Measurements from ENCODE around the gene HSD11B1.

DNA sequence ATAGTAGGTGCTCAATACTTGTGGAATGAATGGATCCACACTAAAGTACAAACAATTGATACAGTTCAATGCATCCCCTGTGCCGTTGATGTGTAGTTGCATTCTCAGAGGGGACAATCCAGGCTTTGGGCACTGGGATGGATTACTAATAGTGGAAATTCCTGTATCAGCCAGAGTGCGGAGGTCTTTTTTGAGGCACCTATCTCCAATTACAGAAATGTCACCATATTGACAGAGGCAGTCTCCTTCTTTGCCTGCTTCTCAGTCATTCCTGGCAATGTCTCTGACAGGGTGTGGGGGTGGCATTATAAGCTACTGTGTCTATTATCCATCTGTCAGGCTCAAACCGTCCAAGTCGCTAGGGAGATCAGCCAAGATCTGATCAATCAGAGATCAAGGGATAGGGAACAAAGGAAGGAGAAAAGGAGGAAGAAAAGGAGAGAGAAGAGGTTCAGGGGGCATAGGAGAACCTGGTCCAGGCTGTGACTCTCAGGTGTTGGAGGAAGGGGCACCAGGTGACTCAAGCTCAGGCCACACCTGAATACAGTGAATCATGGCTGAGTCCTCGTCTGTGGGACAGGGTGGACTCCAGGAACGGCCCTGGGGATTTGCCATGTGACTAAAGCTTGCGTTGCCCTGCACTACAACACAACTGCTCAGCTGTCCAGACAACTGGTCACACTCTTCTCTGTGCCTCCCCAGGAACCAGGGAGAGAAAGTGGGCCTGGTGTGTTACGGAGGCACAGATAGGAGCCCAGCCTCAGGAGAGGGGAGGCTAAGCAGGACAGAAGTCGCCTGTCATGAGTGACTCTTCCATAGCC, 49.0 kb upstream of the HSD11B1 start:
- TF ChIP-seq, protein P1, sequence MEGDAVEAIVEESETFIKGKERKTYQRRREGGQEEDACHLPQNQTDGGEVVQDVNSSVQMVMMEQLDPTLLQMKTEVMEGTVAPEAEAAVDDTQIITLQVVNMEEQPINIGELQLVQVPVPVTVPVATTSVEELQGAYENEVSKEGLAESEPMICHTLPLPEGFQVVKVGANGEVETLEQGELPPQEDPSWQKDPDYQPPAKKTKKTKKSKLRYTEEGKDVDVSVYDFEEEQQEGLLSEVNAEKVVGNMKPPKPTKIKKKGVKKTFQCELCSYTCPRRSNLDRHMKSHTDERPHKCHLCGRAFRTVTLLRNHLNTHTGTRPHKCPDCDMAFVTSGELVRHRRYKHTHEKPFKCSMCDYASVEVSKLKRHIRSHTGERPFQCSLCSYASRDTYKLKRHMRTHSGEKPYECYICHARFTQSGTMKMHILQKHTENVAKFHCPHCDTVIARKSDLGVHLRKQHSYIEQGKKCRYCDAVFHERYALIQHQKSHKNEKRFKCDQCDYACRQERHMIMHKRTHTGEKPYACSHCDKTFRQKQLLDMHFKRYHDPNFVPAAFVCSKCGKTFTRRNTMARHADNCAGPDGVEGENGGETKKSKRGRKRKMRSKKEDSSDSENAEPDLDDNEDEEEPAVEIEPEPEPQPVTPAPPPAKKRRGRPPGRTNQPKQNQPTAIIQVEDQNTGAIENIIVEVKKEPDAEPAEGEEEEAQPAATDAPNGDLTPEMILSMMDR (IDR thresholded peaks at IDR 0.05): no peak
- no peak for TF ChIP-seq POLR2A (IDR thresholded peaks at IDR 0.05)

Data from body of pancreas (tissue), 4 donors.